Endodermal cell (in vitro differentiated cells): ENCODE results near the gene NUP188. TPM values are rescaled to one million over a fixed set of nuclear protein-coding genes. Genes with fewer than 3 reads are reported as not detected.
A peak's percentile ranks its signal among the peaks of the same experiment; 100 is the strongest.

Experiments
- DNase-seq: peaks from one replicate; pipeline ENCODE4 v3.0.0-alpha.2; 2017
- H3K27ac ChIP-seq: 2 replicates; pipeline ENCODE4 v1.5.1; 2013; ENCODE audit warnings: mild to moderate bottlenecking, low read depth, low read length, moderate library complexity
- H3K27me3 ChIP-seq: 2 replicates; pipeline ENCODE4 v1.6.1; 2013; ENCODE audit warnings: mild to moderate bottlenecking, low read length, moderate library complexity; ENCODE audit not compliant: insufficient read depth, control insufficient read depth, poor library complexity, severe bottlenecking
- H3K36me3 ChIP-seq: 2 replicates; pipeline ENCODE4 v1.7.0; 2013; ENCODE audit warnings: mild to moderate bottlenecking, low read length, moderate library complexity; ENCODE audit not compliant: control insufficient read depth, insufficient read depth
- H3K4me1 ChIP-seq: one replicate; pipeline ENCODE4 v1.7.0; 2013; ENCODE audit warnings: low read length; ENCODE audit not compliant: control insufficient read depth, insufficient read depth
- H3K4me3 ChIP-seq: 2 replicates; pipeline ENCODE4 v1.5.1; 2013; ENCODE audit warnings: mild to moderate bottlenecking, low read length, moderate library complexity
- H3K9ac ChIP-seq: 2 replicates; pipeline ENCODE4 v1.6.1; 2013; ENCODE audit warnings: mild to moderate bottlenecking, low read length, moderate library complexity; ENCODE audit not compliant: poor library complexity, severe bottlenecking; ENCODE audit errors: extremely low read depth
- H3K9me3 ChIP-seq: 2 replicates; pipeline ENCODE4 v1.6.1; 2013; ENCODE audit warnings: mild to moderate bottlenecking, low read length, moderate library complexity; ENCODE audit not compliant: control insufficient read depth
- H3K27ac Mint-ChIP-seq: 2 replicates; pipeline ENCODE4 v1.8.0; 2020; ENCODE audit warnings: mixed read lengths
- H3K27me3 Mint-ChIP-seq: 2 replicates; pipeline ENCODE4 v1.8.0; 2021; ENCODE audit warnings: mild to moderate bottlenecking, mixed read lengths; ENCODE audit not compliant: insufficient read depth
- H3K36me3 Mint-ChIP-seq: 2 replicates; pipeline ENCODE4 v1.8.0; 2020; ENCODE audit warnings: low read depth, mixed read lengths
- H3K4me1 Mint-ChIP-seq: 2 replicates; pipeline ENCODE4 v1.8.0; 2020; ENCODE audit warnings: mixed read lengths
- H3K4me3 Mint-ChIP-seq: 2 replicates; pipeline ENCODE4 v1.8.0; 2020; ENCODE audit warnings: mild to moderate bottlenecking, moderate library complexity, mixed read lengths
- H3K9me3 Mint-ChIP-seq: 2 replicates; pipeline ENCODE4 v1.8.0; 2020; ENCODE audit warnings: mild to moderate bottlenecking, mixed read lengths
- WGBS, 2 experiments: methylation state at CpG; one replicate each; pipeline versions ENCODE4 v1.1.5 to v1.1.7; 2013; ENCODE audit warnings: missing lambda C conversion rate in 2 of 2, mixed read lengths in 1 of 2; ENCODE audit not compliant: insufficient coverage in 1 of 2, insufficient read length in 1 of 2; 5-methylcytosine and 5-hydroxymethylcytosine counted together
- total RNA-seq, 2 donors: library from RNA; stranded (reverse); fragmentation: NEBNext Ultra II Directional in 1 of 2; extraction: Animal tissue kit (Norgen Biotek cat#: 25700) in 1 of 2; gene quantifications; 2 replicates in 1 of 2; 3 replicates in 1 of 2; pipeline ENCODE4 v1.2.1, GENCODE V29; 2021
- TF ChIP-seq, protein P1 (sequence below): fragments of 200-600 bp; sonication (generic); conservative IDR thresholded peaks from 2 replicates; pipeline ENCODE4 v1.5.0; 2021; ENCODE audit warnings: antibody characterized with exemption, mild to moderate bottlenecking

The NUP188 gene
- total RNA-seq, 2 donors from 2014 or later = 89.8 to 94.8 TPM

DNA sequence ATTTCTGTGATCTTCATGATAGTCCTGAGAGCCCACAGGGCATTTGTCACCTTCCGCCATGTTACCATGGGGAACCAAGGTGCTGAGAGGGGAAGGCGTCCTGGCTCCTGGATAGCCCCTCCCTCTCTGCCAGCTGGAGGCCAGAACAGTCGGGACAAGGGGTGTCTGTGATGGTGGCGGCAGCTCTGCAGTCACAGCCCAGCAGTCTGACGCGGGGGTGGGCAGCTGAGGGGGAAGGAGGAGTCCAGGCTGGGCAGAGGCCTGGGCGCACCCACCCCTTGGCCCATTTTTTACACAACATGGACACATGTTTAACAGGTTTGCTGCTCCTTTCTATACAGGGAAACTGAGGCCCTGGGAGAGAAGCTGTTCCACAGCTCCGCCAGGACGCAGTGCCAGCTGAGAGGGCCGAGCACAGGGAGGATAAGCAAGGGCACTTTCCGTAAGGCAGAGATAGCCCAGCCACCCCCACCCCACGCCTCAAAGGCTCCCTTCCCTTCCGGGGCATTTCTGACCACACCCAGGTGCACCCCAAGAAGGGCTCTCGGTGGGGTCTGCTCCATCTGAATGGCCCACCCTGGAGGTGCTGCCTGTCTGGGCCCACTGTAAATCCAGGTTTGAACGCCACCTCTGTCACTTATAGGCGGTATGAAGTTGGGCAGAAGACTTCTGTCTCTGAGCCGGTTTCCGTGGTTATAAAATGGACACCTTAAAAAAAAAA, 48.5 kb upstream of the NUP188 start:
- Mint-ChIP-seq H3K4me3 (no peak overlapping the region), H3K36me3 (peaks cover 25% of the 10 kb centered on the region), H3K9me3 (no peaks in the 10 kb centered on the region), H3K4me1 (no peaks in the 10 kb centered on the region), H3K27ac (peak overlapping the region; percentile 84), H3K27me3 (no peaks in the 10 kb centered on the region)
- DNase-seq = no peak
- Histone ChIP-seq H3K9ac (no peak overlapping the region), H3K36me3 (peaks cover 56% of the 10 kb centered on the region), H3K4me3 (no peak overlapping the region), H3K4me1 (no peaks in the 10 kb centered on the region), H3K27ac (no peak overlapping the region), H3K27me3 (no peaks in the 10 kb centered on the region), H3K9me3 (no peaks in the 10 kb centered on the region)
- 91 to 94% methylated on average over 13 to 18 of the region's 18 CpGs for WGBS, 2 experiments
- TF ChIP-seq, protein P1, sequence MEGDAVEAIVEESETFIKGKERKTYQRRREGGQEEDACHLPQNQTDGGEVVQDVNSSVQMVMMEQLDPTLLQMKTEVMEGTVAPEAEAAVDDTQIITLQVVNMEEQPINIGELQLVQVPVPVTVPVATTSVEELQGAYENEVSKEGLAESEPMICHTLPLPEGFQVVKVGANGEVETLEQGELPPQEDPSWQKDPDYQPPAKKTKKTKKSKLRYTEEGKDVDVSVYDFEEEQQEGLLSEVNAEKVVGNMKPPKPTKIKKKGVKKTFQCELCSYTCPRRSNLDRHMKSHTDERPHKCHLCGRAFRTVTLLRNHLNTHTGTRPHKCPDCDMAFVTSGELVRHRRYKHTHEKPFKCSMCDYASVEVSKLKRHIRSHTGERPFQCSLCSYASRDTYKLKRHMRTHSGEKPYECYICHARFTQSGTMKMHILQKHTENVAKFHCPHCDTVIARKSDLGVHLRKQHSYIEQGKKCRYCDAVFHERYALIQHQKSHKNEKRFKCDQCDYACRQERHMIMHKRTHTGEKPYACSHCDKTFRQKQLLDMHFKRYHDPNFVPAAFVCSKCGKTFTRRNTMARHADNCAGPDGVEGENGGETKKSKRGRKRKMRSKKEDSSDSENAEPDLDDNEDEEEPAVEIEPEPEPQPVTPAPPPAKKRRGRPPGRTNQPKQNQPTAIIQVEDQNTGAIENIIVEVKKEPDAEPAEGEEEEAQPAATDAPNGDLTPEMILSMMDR = no peak

DNA sequence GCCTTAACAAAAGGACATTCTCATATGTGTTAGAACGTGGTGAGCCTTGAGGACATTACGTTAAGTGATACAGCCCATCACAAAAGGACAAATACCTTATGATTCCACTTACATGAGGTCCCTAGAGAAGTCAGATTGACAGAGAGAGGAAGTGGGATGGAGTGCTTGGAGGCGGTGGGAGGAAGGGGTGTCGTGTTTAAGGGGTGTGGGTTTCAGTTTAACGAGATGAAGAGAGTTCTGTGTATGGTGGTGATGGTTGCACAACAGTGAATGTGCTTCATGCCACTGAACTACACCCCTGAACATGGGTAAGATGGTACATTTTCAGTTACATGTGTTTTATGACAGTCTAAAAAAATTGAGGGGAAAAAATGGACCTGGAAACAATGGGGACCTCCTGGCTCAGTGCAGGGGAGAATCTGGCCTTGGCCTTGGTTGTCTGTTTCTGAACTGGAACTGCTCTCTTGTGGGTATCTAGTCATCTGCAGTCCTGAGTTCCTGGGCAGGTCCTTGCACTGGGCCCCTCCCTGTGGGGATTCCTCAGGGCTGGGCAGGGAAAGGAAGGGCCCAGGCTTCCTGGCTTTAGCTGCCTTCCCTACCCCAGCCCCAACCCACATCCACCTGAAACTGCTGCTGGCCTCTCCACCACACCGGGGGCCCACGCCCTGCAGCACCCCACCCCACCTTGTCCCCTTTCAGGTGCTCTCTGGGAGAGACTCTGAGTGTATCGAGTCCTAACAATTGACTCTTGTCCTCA, 47.8 kb upstream of the NUP188 start:
- no peaks in the 10 kb centered on the region for H3K9me3 ChIP-seq
- no peaks in the 10 kb centered on the region for H3K4me1 ChIP-seq
- Mint-ChIP-seq H3K36me3 (peaks cover 25% of the 10 kb centered on the region), H3K9me3 (no peaks in the 10 kb centered on the region), H3K27ac (peak overlapping the region; percentile 1), H3K27me3 (no peaks in the 10 kb centered on the region), H3K4me1 (no peaks in the 10 kb centered on the region), H3K4me3 (no peak overlapping the region)
- 90 to 92% methylated on average over 5 to 8 of the region's 8 CpGs for WGBS, 2 experiments
- peaks cover 56% of the 10 kb centered on the region for H3K36me3 ChIP-seq
- no peak overlapping the region for H3K27ac ChIP-seq
- no peak for DNase-seq
- H3K27me3 ChIP-seq = no peaks in the 10 kb centered on the region
- H3K4me3 ChIP-seq = no peak overlapping the region
- H3K9ac ChIP-seq = no peak overlapping the region
- TF ChIP-seq, protein P1 = no peak

DNA sequence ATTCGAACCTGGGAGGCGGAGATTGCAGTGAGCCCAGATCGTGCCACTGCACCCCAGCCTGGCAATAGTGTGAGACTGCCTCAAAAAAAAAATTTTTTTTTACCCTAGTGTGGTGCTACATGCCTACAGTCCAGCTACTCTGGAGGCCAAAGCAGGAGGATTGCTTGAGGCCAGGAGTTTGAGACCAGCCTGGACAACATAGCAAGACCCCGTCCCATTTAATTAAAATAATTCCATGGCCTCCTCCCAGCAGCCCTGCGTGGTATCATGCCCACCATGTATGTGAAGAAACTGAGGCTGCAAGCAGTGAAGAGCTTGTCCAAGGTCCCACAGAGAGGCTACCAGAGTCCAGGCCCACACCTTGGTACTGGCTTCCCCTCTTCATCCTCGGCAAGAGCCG, 46.1 kb upstream of the NUP188 start:
- DNase-seq = no peak
- no peaks in the 10 kb centered on the region for H3K9me3 ChIP-seq
- H3K9me3 Mint-ChIP-seq = no peaks in the 10 kb centered on the region
- no peaks in the 10 kb centered on the region for H3K27me3 Mint-ChIP-seq
- no peak overlapping the region for H3K27ac Mint-ChIP-seq
- H3K4me1 ChIP-seq = no peaks in the 10 kb centered on the region
- H3K4me3 Mint-ChIP-seq = no peak overlapping the region
- peaks cover 21% of the 10 kb centered on the region for H3K36me3 Mint-ChIP-seq
- H3K27me3 ChIP-seq = no peaks in the 10 kb centered on the region
- no peak overlapping the region for H3K9ac ChIP-seq
- WGBS, 2 experiments = 93 to 98% methylated on average over 6 to 7 of the region's 7 CpGs
- H3K4me1 Mint-ChIP-seq = no peaks in the 10 kb centered on the region
- TF ChIP-seq, protein P1 = no peak
- peaks cover 41% of the 10 kb centered on the region for H3K36me3 ChIP-seq
- no peak overlapping the region for H3K4me3 ChIP-seq
- H3K27ac ChIP-seq = no peak overlapping the region
